Astrocyte (in vitro differentiated cells and primary cell): Measurements from ENCODE around the gene POU6F2. TPM values are rescaled to one million over a fixed set of nuclear protein-coding genes. Genes with fewer than 3 reads are reported as not detected.

ENCODE experiments used
- DNase-seq: peaks from one replicate; pipeline ENCODE4 v3.0.0-alpha.2; 2010; ENCODE audit warnings: low read depth
- FAIRE-seq: peaks from 2 replicates; lab custom pipeline; 2011; peaks lifted over from hg19 to GRCh38; lab: Jason Lieb, UNC
- H2AFZ ChIP-seq: 2 replicates; pipeline ENCODE4 v1.6.0; 2012; ENCODE audit warnings: low read depth, low read length, inconsistent platforms
- H3K27ac ChIP-seq: 2 replicates; pipeline ENCODE4 v1.5.1; 2011; ENCODE audit warnings: low read depth, low read length, inconsistent platforms
- H3K27me3 ChIP-seq: 2 replicates; pipeline ENCODE4 v1.6.0; 2011; ENCODE audit warnings: low read length, inconsistent platforms; ENCODE audit not compliant: insufficient read depth
- H3K36me3 ChIP-seq: 2 replicates; pipeline ENCODE4 v1.5.1; 2011; ENCODE audit warnings: low read length, inconsistent platforms; ENCODE audit not compliant: insufficient read depth
- H3K4me1 ChIP-seq: 2 replicates; pipeline ENCODE4 v1.5.1; 2011; ENCODE audit warnings: low read length, inconsistent platforms; ENCODE audit not compliant: insufficient read depth
- H3K4me2 ChIP-seq: 2 replicates; pipeline ENCODE4 v1.6.0; 2012; ENCODE audit warnings: low read length, inconsistent platforms
- H3K4me3 ChIP-seq: 2 replicates; pipeline ENCODE4 v1.5.1; 2011; ENCODE audit warnings: low read depth, mild to moderate bottlenecking, low read length, inconsistent platforms; ENCODE audit not compliant: insufficient read depth
- H3K79me2 ChIP-seq: 2 replicates; pipeline ENCODE4 v1.6.0; 2012; ENCODE audit warnings: mild to moderate bottlenecking, low read length, inconsistent platforms; ENCODE audit not compliant: insufficient read depth
- H3K9ac ChIP-seq: 2 replicates; pipeline ENCODE4 v1.6.0; 2012; ENCODE audit warnings: mild to moderate bottlenecking, low read length, inconsistent platforms
- H3K9me3 ChIP-seq: 2 replicates; pipeline ENCODE4 v1.5.1; 2012; ENCODE audit warnings: low read depth, mild to moderate bottlenecking, low read length, inconsistent platforms; ENCODE audit not compliant: insufficient read depth
- H4K20me1 ChIP-seq: 2 replicates; pipeline ENCODE4 v1.6.0; 2012; ENCODE audit warnings: low read length, inconsistent platforms; ENCODE audit not compliant: insufficient read depth
- H3K27ac Mint-ChIP-seq: one replicate; pipeline ENCODE4 v1.8.0; 2021; ENCODE audit warnings: mild to moderate bottlenecking, mixed read lengths; ENCODE audit not compliant: unreplicated experiment
- H3K27me3 Mint-ChIP-seq: one replicate; pipeline ENCODE4 v1.8.0; 2021; ENCODE audit warnings: low read depth, mixed read lengths; ENCODE audit not compliant: unreplicated experiment
- H3K36me3 Mint-ChIP-seq: one replicate; pipeline ENCODE4 v1.8.0; 2021; ENCODE audit warnings: low read depth, mixed read lengths; ENCODE audit not compliant: unreplicated experiment
- H3K4me1 Mint-ChIP-seq: one replicate; pipeline ENCODE4 v1.8.0; 2021; ENCODE audit warnings: low read depth, mixed read lengths; ENCODE audit not compliant: unreplicated experiment
- H3K4me3 Mint-ChIP-seq: one replicate; pipeline ENCODE4 v1.8.0; 2021; ENCODE audit warnings: mild to moderate bottlenecking, moderate library complexity, mixed read lengths; ENCODE audit not compliant: unreplicated experiment
- H3K9me3 Mint-ChIP-seq: one replicate; pipeline ENCODE4 v1.8.0; 2021; ENCODE audit warnings: mild to moderate bottlenecking, mixed read lengths; ENCODE audit not compliant: unreplicated experiment
- CTCF ChIP-seq: IDR thresholded peaks from 2 replicates; pipeline ENCODE4 v1.5.1; 2011; ENCODE audit warnings: low read depth, mild to moderate bottlenecking, inconsistent platforms, low read length, moderate library complexity; ENCODE audit not compliant: insufficient read depth
- EZH2 ChIP-seq: IDR thresholded peaks from 2 replicates; pipeline ENCODE4 v1.6.1; 2012; ENCODE audit warnings: mild to moderate bottlenecking, low read length, inconsistent platforms; ENCODE audit not compliant: insufficient read depth
- total RNA-seq: library from RNA; stranded (reverse); gene quantifications from 2 replicates; pipeline ENCODE4 v1.2.1, GENCODE V29; 2021

POU6F2 gene
- total RNA-seq, 1 donor from 2014 or later = 0.45 TPM

- H3K4me2 ChIP-seq = no peak overlapping the region
- H3K4me3 Mint-ChIP-seq = no peak overlapping the region
- no peaks in the 10 kb centered on the region for H3K9me3 ChIP-seq
- H3K4me1 ChIP-seq = no peaks in the 10 kb centered on the region
- H4K20me1 ChIP-seq = no peaks in the 10 kb centered on the region
- peaks cover 6% of the 10 kb centered on the region for H3K9me3 Mint-ChIP-seq
- no peak for DNase-seq
- H3K79me2 ChIP-seq = no peaks in the 10 kb centered on the region
- H3K36me3 Mint-ChIP-seq = peaks cover 1% of the 10 kb centered on the region
- H2AFZ ChIP-seq = no peak overlapping the region
- no peak overlapping the region for H3K27ac Mint-ChIP-seq
- no peaks in the 10 kb centered on the region for H3K36me3 ChIP-seq
- TF ChIP-seq EZH2 = no peak
- no peak for TF ChIP-seq CTCF
- peaks cover 3% of the 10 kb centered on the region for H3K4me1 Mint-ChIP-seq
- FAIRE-seq = no peak
- H3K27me3 ChIP-seq = no peaks in the 10 kb centered on the region
- no peak overlapping the region for H3K4me3 ChIP-seq
- no peak overlapping the region for H3K9ac ChIP-seq
- no peak overlapping the region for H3K27ac ChIP-seq
- H3K27me3 Mint-ChIP-seq = peaks cover 2% of the 10 kb centered on the region
Measured at GRCh38 chr7:39211581-39211980, 233.9 kb downstream of the POU6F2 start.

- Mint-ChIP-seq H3K4me1 (peaks cover 3% of the 10 kb centered on the region), H3K9me3 (peaks cover 6% of the 10 kb centered on the region), H3K27me3 (no peaks in the 10 kb centered on the region), H3K27ac (no peak overlapping the region), H3K4me3 (no peak overlapping the region), H3K36me3 (peaks cover 1% of the 10 kb centered on the region)
- no peaks in the 10 kb centered on the region for H3K9me3 ChIP-seq
- H3K36me3 ChIP-seq = no peaks in the 10 kb centered on the region
- no peak overlapping the region for H3K27ac ChIP-seq
- no peaks in the 10 kb centered on the region for H3K27me3 ChIP-seq
- H3K4me3 ChIP-seq = no peak overlapping the region
- H3K4me2 ChIP-seq = no peak overlapping the region
- FAIRE-seq = no peak
- H3K79me2 ChIP-seq = no peaks in the 10 kb centered on the region
- H2AFZ ChIP-seq = no peak overlapping the region
- TF ChIP-seq EZH2 (no peak), CTCF (no peak)
- no peak for DNase-seq
- H3K4me1 ChIP-seq = no peaks in the 10 kb centered on the region
- H3K9ac ChIP-seq = no peak overlapping the region
- no peaks in the 10 kb centered on the region for H4K20me1 ChIP-seq
Measured at GRCh38 chr7:39212876-39213275, 235.2 kb downstream of the POU6F2 start.

GRCh38 chr7:39217783-39218182 lies 240.1 kb downstream of the POU6F2 start:
- H3K27me3 ChIP-seq = no peaks in the 10 kb centered on the region
- no peak for FAIRE-seq
- H3K27me3 Mint-ChIP-seq = peaks cover 2% of the 10 kb centered on the region
- peaks cover 7% of the 10 kb centered on the region for H3K4me1 Mint-ChIP-seq
- no peak overlapping the region for H3K4me3 Mint-ChIP-seq
- H3K27ac Mint-ChIP-seq = no peak overlapping the region
- TF ChIP-seq EZH2 (no peak), CTCF (no peak)
- no peak for DNase-seq
- H3K27ac ChIP-seq = no peak overlapping the region
- H3K9me3 ChIP-seq = no peaks in the 10 kb centered on the region
- H2AFZ ChIP-seq = no peak overlapping the region
- H3K4me2 ChIP-seq = no peak overlapping the region
- H3K79me2 ChIP-seq = no peaks in the 10 kb centered on the region
- no peaks in the 10 kb centered on the region for H3K4me1 ChIP-seq
- no peak overlapping the region for H3K9ac ChIP-seq
- H3K36me3 ChIP-seq = no peaks in the 10 kb centered on the region
- no peaks in the 10 kb centered on the region for H4K20me1 ChIP-seq
- no peaks in the 10 kb centered on the region for H3K36me3 Mint-ChIP-seq
- no peak overlapping the region for H3K4me3 ChIP-seq
- H3K9me3 Mint-ChIP-seq = no peaks in the 10 kb centered on the region
